ENCODE results near the gene CDKAL1.

- TF ChIP-seq CTCF (IDR thresholded peaks at IDR 0.05) (no peak), E2F6 (IDR thresholded peaks at IDR 0.05; ENCODE audit: borderline replicate concordance, low read depth) (no peak), HEYL (CRISPR knock-in tag; IDR thresholded peaks at IDR 0.05) (no peak), CHD4 (IDR thresholded peaks at IDR 0.05; ENCODE audit: borderline replicate concordance) (no peak), ZNF302 (CRISPR knock-in tag; IDR thresholded peaks at IDR 0.05) (no peak)
Measured at GRCh38 chr6:20997143-20997769, 463.0 kb downstream of the CDKAL1 start.
